Epithelial cell of proximal tubule (primary cell): ENCODE data around the gene FGF11. TPM values are rescaled to one million over a fixed set of nuclear protein-coding genes. Genes with fewer than 3 reads are reported as not detected.

ENCODE experiments used
- DNase-seq: peaks from one replicate; pipeline ENCODE4 v3.0.0-alpha.2; 2011; ENCODE audit warnings: low read depth
- H3K4me3 ChIP-seq: 2 replicates; pipeline ENCODE4 v1.5.1; 2011; ENCODE audit warnings: low read depth, mild to moderate bottlenecking, low read length
- CTCF ChIP-seq: conservative IDR thresholded peaks from 2 replicates; pipeline ENCODE4 v1.5.1; 2012; ENCODE audit warnings: low read depth, mild to moderate bottlenecking, low read length
- total RNA-seq: library from RNA; depleted of rRNA; stranded (reverse); fragments of >200 nt; gene quantifications from 2 replicates; pipeline ENCODE4 v1.2.3, GENCODE V29; 2015

Gene FGF11
- total RNA-seq, 1 donor from 2014 or later, result 11.5 TPM

- no peak for DNase-seq
- no peak for TF ChIP-seq CTCF
- H3K4me3 ChIP-seq, result peak overlapping the region; percentile 71
Observed at GRCh38 chr17:7404737-7405349, 34.5 kb upstream of the FGF11 start.

GRCh38 chr17:7405350-7406234 lies 33.7 kb upstream of the FGF11 start:
- no peak for DNase-seq
- H3K4me3 ChIP-seq, result peak overlapping the region; percentile 71
- TF ChIP-seq CTCF, result no peak

- TF ChIP-seq CTCF, result no peak
- H3K4me3 ChIP-seq, result no peak overlapping the region
- DNase-seq, result no peak
Observed at GRCh38 chr17:7406235-7406825, 33.0 kb upstream of the FGF11 start.

DNA sequence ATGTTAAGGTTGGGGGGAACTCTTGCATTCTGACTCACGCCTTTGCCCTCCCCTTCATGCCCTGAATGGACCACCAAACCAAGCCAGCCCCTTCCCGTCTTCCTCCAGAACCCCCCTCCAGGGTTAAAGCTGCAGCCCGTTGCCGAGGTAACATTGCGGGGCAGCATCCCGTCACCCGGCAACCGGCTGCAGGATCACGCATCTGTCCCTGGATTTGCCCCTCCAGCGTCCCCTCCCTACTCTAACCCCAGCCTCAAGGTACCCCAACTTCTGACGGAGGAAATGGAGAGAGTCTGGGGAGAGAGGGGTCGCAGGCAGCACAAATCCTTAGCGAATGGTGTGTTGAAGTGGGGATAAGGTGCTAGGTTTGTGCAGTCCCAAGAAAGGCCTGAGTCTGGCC lies 32.2 kb upstream of the FGF11 start:
- no peak for DNase-seq
- no peak overlapping the region for H3K4me3 ChIP-seq
- TF ChIP-seq CTCF, result no peak

- TF ChIP-seq CTCF, result no peak
- H3K4me3 ChIP-seq, result no peak within 1 kb of the TSS
- no peak for DNase-seq
Observed at GRCh38 chr17:7407485-7408251, 31.6 kb upstream of the FGF11 start, which contains the start of gene NLGN2. Gene NLGN2, plus strand, starts transcription at chr17:7407845. Its CDS starts 411 bp downstream, at chr17:7408256.

DNA sequence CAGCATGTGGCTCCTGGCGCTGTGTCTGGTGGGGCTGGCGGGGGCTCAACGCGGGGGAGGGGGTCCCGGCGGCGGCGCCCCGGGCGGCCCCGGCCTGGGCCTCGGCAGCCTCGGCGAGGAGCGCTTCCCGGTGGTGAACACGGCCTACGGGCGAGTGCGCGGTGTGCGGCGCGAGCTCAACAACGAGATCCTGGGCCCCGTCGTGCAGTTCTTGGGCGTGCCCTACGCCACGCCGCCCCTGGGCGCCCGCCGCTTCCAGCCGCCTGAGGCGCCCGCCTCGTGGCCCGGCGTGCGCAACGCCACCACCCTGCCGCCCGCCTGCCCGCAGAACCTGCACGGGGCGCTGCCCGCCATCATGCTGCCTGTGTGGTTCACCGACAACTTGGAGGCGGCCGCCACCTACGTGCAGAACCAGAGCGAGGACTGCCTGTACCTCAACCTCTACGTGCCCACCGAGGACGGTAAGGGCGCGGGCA lies 31.0 kb upstream of the FGF11 start:
- TF ChIP-seq CTCF, result no peak
- no peak overlapping the region for H3K4me3 ChIP-seq
- DNase-seq, result no peak
